IPS DF 19.7 (cell line): Measurements from ENCODE around the gene EEIG1.
"Not testable (repeated sequence)": the region's sequence is repeated elsewhere in the genome, so short reads cannot be mapped to it uniquely, and the experiment has no call there.

Experiments used
- DNase-seq: peaks from one replicate; pipeline ENCODE4 v3.0.0-alpha.2; 2013; ENCODE audit warnings: low read depth, low spot score

The EEIG1 gene

DNA sequence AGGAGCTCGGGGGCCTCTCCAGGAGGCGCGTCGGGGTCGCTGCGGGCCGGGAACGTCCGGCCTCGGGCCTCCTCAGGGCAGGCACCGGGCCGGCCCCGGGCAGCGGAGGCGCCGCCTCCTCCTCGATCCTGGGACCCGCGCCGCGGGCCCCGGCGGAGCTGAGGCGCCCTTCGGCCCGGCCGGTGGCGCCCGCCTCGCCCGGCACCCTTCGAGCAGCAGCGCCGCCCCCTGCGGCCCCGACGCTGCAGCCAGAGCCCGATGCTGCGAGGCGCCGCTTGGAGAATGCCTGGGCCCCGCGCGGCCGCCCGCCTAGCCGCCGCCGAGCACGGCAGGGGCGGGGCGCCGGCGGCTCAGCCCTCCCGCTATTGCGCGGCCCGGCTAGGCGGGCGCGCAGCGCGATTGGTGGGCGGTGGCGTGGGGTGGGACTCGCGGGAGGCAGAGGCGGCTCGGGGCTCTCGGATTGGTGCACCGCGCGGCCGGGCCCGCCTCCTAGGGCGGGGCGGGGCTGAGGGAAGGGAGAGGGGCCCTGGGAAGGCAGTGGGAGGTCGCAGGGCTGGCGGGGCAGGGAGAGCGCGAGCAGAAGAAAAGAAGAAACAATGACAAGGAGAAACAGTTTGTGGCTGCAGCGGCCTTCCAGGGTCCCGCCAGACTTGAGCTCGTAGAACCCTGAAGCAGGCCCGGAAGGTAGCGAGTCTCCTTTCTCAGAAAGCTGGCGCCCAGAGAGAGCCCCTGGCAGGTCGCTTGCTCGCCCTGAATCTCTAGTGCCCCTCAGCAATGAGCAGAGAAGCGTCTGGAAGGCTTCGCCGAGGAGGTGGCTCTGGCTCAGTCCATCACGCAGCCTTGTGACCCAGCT lies at the start of gene EEIG1:
TSS of gene EEIG1 (minus strand) at position 284 of the 853 bp plus-strand sequence. CDS start 852 bp downstream, outside the sequence.
- DNase-seq = no peak

GRCh38 chr9:128027705-128028104 lies 46.9 kb upstream of the EEIG1 start:
- no peak for DNase-seq

DNA sequence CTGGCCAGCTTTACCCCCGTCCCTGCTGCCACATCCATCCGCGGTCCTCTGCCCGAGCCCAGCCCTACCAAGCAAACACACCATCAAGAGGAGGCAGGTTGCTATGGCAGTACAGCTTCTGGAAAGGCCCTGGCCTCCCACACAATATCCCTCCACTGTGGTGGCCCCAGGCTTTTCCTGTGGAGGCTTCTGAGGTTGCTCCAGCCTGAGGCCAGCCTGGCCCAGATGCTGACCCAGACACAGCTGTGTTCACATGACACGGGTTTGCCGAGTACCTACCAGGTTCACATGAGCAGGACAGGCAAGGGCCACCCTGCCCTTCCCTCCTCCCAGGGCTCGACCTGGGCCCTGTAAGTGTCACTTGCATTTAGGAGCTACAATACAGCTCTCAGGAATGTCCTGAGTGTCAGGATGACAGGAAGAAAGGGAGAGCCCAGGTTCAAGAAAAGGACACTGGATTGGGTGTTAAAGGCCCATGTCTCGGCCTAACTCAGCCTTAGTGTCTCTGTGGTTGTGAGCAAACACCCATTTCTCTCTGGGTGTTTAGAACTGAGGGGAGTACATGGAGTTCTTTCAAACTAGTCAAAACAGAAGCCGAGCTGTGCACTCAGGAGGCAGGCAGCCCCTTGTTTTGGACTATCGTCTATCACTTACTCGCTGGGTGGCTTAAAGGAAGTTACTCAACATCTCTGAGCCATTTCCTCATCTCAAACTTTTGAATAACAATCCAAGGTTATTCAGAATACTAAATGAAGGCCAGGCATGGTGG lies 46.2 kb upstream of the EEIG1 start:
- DNase-seq = no peak

GRCh38 chr9:128026255-128026772 lies 45.5 kb upstream of the EEIG1 start:
- no peak for DNase-seq

GRCh38 chr9:128025736-128026135 lies 44.9 kb upstream of the EEIG1 start:
- DNase-seq = no peak

DNA sequence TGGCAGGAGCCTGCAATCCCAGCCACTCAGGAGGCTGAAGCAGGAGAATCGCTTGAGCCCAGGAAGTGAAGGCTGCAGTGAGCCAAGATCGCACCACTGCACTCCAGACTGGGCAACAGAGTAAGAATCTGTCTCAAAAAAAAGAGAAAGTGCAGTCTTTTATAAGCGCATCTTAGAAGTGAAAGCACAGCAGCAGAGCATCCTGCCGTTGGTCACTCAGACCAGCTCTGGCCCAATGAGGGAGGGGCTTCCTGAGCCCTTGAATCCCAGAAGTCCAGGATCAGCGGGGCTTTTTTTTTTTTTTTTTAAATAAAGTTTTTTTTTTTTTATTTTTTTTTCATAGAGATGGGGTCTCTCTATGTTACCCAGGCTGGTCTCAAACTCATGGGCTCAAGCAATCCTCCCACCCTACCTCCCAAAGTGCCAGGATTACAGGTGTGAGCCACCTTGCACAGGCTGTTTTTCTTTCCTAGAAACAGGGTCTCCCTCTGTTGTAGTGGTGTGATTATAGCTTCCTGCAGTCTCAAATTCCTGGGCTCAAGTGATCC lies 44.0 kb upstream of the EEIG1 start:
- no peak for DNase-seq

GRCh38 chr9:128023671-128024070 lies 42.9 kb upstream of the EEIG1 start:
- not testable (repeated sequence) for DNase-seq

- DNase-seq = no peak
Observed at GRCh38 chr9:128022886-128023285, 42.1 kb upstream of the EEIG1 start.

GRCh38 chr9:128021098-128021497 lies 40.3 kb upstream of the EEIG1 start:
- DNase-seq = no peak

GRCh38 chr9:128020692-128021091 lies 39.9 kb upstream of the EEIG1 start:
- no peak for DNase-seq

DNA sequence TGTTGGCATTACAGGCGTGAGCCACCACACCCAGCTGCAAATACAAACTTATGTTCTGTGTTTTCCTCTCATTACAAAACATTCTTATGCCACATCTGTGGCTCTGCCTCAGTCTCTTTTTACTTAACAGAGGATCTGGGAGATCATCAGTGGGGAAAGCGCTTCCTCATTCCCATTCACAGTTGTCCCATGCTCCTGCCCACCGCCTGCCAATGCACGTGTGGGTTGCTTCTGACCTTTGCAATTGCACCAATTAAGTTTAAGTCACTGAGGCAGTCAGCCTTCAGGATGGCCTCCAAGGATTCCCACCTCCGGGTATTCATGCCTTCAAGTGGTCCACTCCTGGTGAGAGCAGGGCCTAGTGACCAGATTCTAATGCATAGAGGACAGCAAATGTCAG lies 34.9 kb upstream of the EEIG1 start:
- DNase-seq = no peak

GRCh38 chr9:128011071-128011817 lies 30.5 kb upstream of the EEIG1 start:
- no peak for DNase-seq

DNA sequence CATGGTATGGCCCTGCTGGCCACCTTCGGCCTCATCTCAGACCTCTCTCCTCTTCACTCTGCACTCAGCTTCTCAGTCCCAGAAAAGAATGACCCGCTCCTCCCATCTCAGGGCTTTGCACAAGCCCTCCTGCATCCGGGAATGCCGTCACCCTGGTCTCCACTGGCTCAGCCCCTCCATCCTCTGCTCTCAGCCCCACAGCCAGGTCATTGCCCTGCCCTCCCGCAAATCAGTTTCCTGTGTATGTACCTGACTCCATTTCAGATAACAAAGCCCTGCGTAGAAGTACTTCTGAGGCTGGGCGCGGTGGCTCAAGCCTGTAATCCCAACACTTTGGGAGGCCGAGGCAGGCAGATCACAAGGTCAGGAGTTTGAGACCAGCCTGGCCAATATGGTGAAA lies 28.9 kb upstream of the EEIG1 start:
- DNase-seq = no peak

DNA sequence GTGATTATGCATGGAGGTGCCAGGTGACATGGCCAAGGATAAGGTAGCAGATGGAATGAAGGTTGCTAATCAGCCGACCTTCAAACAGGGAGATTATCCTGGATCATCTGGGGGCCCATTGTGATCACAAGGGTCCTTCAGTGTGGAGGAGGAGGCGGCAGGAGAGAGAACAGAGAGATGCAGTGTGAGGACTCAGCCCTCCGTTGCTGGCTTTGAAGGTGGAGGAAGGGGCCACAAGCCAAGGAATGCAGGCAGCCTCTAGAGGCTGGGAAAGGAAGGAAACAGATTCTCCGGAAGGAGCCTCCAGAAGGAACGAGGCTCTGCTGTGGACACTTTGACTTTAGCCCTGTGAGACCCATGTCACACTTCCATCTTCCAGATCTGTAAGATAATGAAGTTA lies 27.4 kb upstream of the EEIG1 start:
- no peak for DNase-seq

- no peak for DNase-seq
Observed at GRCh38 chr9:128007566-128008138, 26.9 kb upstream of the EEIG1 start.

- DNase-seq = no peak
Observed at GRCh38 chr9:128006332-128006996, 25.7 kb upstream of the EEIG1 start.

- no peak for DNase-seq
Observed at GRCh38 chr9:128005923-128006322, 25.1 kb upstream of the EEIG1 start.

DNA sequence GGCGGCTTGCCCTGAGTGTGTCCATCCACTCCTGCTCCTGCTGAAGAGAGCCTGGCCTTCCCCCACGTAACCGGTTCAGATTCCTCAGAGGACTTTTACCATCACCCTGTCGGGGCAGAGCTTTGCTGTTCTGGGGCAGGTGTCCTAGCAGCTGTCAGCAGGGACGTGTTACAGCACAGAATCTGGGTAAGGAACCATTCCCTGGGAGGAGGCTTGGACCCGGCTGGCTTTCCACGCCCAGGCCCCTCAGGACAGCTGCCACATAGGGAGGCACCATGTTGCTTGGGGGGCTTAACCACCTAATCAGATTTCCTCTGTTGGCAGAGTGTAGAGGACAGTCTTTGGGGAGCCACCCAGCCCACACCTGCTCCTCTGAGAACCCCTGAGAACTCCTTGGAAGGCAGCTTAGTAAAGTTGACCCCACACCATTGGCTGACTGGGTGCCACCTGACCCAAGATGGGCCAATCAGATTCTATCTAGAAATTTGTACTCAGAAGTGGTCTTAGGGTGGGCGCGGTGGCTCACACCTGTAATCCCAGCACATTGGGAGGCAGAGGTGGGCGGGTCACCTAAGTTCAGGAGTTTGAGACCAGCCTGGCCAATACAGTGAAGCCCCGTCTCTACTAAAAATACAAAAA lies 23.3 kb upstream of the EEIG1 start:
- DNase-seq = no peak

DNA sequence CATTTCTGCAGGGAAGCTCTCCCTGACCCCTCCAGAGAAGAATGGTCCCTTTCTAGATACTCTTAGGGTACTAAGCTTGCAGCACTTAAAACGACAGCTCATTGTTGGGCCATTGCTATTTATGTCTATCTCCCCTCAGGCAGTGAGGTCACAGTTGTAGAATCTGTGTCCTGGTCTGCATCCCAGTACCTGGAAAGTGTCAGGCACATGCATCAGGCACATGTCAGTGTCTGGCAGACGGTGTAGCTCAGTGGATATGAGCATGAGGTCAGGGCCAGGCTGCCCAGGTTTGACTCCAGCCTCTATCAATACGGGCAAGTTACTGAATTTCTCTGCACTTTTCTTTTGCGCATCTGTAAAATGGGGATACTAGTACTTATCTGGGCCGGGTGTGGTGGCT lies 22.2 kb upstream of the EEIG1 start:
- no peak for DNase-seq

GRCh38 chr9:128001779-128002298 lies 21.1 kb upstream of the EEIG1 start:
- no peak for DNase-seq
